SK-N-SH treated with all-trans-retinoic acid at 6 μM for 48 hours (cell line): ENCODE results near the gene CEP131.

Source experiments
- ATAC-seq: fragments of 200-7000 bp; cut with Tn5 transposase; 3 replicates; pipeline ENCODE4 v1.9.1; 2020; ENCODE audit warnings: mild to moderate bottlenecking, moderate library complexity
- ARNTL ChIP-seq: fragments of 450-650 bp; formaldehyde crosslinking; IDR thresholded peaks from 2 replicates; pipeline ENCODE4 v1.5.0; 2020; ENCODE audit warnings: low read depth, mild to moderate bottlenecking, moderate library complexity, borderline replicate concordance
- BACH2 ChIP-seq: fragments of 250-450 bp; sonication (Bioruptor Pico); IDR thresholded peaks from 2 replicates; pipeline ENCODE4 v1.9.0; 2021; ENCODE audit warnings: mild to moderate bottlenecking, borderline replicate concordance
- CREB5 ChIP-seq: fragments of 250-450 bp; sonication (Bioruptor Pico); IDR thresholded peaks from 2 replicates; pipeline ENCODE4 v1.5.1; 2020; ENCODE audit warnings: low read depth, mild to moderate bottlenecking, moderate library complexity
- CSRNP3 ChIP-seq: fragments of 250-450 bp; sonication (Bioruptor Pico); IDR thresholded peaks from 2 replicates; pipeline ENCODE4 v1.5.1; 2021; ENCODE audit warnings: mild to moderate bottlenecking, moderate library complexity
- ESRRG ChIP-seq: fragments of 250-450 bp; sonication (Bioruptor Pico); IDR thresholded peaks from 2 replicates; pipeline ENCODE4 v1.6.1; 2021; ENCODE audit warnings: mild to moderate bottlenecking
- GLIS3 ChIP-seq: fragments of 250-450 bp; sonication (Bioruptor Pico); IDR thresholded peaks from 2 replicates; pipeline ENCODE4 v1.5.0; 2020; ENCODE audit warnings: mild to moderate bottlenecking, moderate library complexity
- ISL1 ChIP-seq: fragments of 250-450 bp; sonication (Bioruptor Pico); IDR thresholded peaks from 2 replicates; pipeline ENCODE4 v2.1.2; 2022; ENCODE audit warnings: mild to moderate bottlenecking, moderate library complexity
- OSR1 ChIP-seq: fragments of 250-450 bp; sonication (Bioruptor Pico); IDR thresholded peaks from 2 replicates; pipeline ENCODE4 v1.8.0; 2022; ENCODE audit warnings: moderate library complexity, mild to moderate bottlenecking, inconsistent platforms
- POU6F1 ChIP-seq: fragments of 250-450 bp; sonication (Bioruptor Pico); IDR thresholded peaks from 2 replicates; pipeline ENCODE4 v1.8.0; 2021; ENCODE audit warnings: low read depth, mild to moderate bottlenecking, moderate library complexity, borderline replicate concordance
- RARB ChIP-seq: fragments of 250-450 bp; sonication (Bioruptor Pico); IDR thresholded peaks from 2 replicates; pipeline ENCODE4 v1.8.0; 2021; ENCODE audit warnings: mild to moderate bottlenecking, moderate library complexity
- SNAI2 ChIP-seq: fragments of 250-450 bp; sonication (Bioruptor Pico); IDR thresholded peaks from 2 replicates; pipeline ENCODE4 v1.5.0; 2020; ENCODE audit warnings: mild to moderate bottlenecking, moderate library complexity
- TCF4 ChIP-seq: fragments of 250-450 bp; sonication (Bioruptor Pico); IDR thresholded peaks from 2 replicates; pipeline ENCODE4 v1.8.0; 2021; ENCODE audit warnings: mild to moderate bottlenecking, moderate library complexity, borderline replicate concordance
- TSHZ2 ChIP-seq: fragments of 250-450 bp; sonication (Bioruptor Pico); IDR thresholded peaks from 2 replicates; pipeline ENCODE4 v1.5.0; 2020; ENCODE audit warnings: mild to moderate bottlenecking, moderate library complexity
- ZC3H10 ChIP-seq: fragments of 250-450 bp; sonication (Bioruptor Pico); IDR thresholded peaks from 2 replicates; pipeline ENCODE4 v1.5.1; 2021; ENCODE audit warnings: mild to moderate bottlenecking, moderate library complexity
- ZFP3 ChIP-seq: fragments of 250-450 bp; sonication (Bioruptor Pico); IDR thresholded peaks from 2 replicates; pipeline ENCODE4 v1.5.0; 2020; ENCODE audit warnings: mild to moderate bottlenecking, moderate library complexity
- ZFP30 ChIP-seq: fragments of 450-650 bp; formaldehyde crosslinking; IDR thresholded peaks from 2 replicates; pipeline ENCODE4 v1.5.0; 2022; ENCODE audit warnings: mild to moderate bottlenecking, moderate library complexity
- ZNF565 ChIP-seq: fragments of 450-650 bp; formaldehyde crosslinking; conservative IDR thresholded peaks from 2 replicates; pipeline ENCODE4 v1.5.0; 2020; ENCODE audit warnings: low read depth, mild to moderate bottlenecking, moderate library complexity
- ZNF70 ChIP-seq: fragments of 450-650 bp; formaldehyde crosslinking; IDR thresholded peaks from 2 replicates; pipeline ENCODE4 v1.5.0; 2020; ENCODE audit warnings: mild to moderate bottlenecking, moderate library complexity

CEP131 gene

GRCh38 chr17:81165246-81166032, 57.3 kb downstream of the CEP131 start, which contains the start of gene PVALEF:
Gene PVALEF, plus strand, starts transcription at chr17:81165507. Its CDS starts 15,720 bp downstream, at chr17:81181227.
- ATAC-seq = peak; percentile 45
- TF ChIP-seq ZNF565 (no peak), ZFP30 (CRISPR knock-in tag) (no peak), ZNF70 (CRISPR knock-in tag) (peak; percentile 80)

- ATAC-seq = peak; percentile 12
These were observed 58.2 kb downstream of the CEP131 start for GRCh38 chr17:81164371-81165245.

More at GRCh38 chr17:81164371-81165245, 58.2 kb downstream of the CEP131 start:
- TF ChIP-seq GLIS3 (CRISPR knock-in tag) (no peak), RARB (CRISPR knock-in tag) (no peak), OSR1 (CRISPR knock-in tag) (no peak), TSHZ2 (CRISPR knock-in tag) (no peak), TCF4 (CRISPR knock-in tag) (no peak), BACH2 (CRISPR knock-in tag) (no peak), POU6F1 (no peak), ISL1 (CRISPR knock-in tag) (no peak), CREB5 (no peak), ESRRG (no peak), ZNF70 (CRISPR knock-in tag) (no peak), ZFP3 (CRISPR knock-in tag) (no peak), SNAI2 (no peak), ARNTL (no peak), ZFP30 (CRISPR knock-in tag) (no peak), ZC3H10 (CRISPR knock-in tag) (no peak), CSRNP3 (CRISPR knock-in tag) (no peak)
- TF ChIP-seq, all 23 proteins: peak for 0
